ENCODE data around the gene SLC6A6.

GRCh38 chr3:14496351-14496750 is 93.9 kb downstream of the SLC6A6 start:
- TF ChIP-seq, protein P1, sequence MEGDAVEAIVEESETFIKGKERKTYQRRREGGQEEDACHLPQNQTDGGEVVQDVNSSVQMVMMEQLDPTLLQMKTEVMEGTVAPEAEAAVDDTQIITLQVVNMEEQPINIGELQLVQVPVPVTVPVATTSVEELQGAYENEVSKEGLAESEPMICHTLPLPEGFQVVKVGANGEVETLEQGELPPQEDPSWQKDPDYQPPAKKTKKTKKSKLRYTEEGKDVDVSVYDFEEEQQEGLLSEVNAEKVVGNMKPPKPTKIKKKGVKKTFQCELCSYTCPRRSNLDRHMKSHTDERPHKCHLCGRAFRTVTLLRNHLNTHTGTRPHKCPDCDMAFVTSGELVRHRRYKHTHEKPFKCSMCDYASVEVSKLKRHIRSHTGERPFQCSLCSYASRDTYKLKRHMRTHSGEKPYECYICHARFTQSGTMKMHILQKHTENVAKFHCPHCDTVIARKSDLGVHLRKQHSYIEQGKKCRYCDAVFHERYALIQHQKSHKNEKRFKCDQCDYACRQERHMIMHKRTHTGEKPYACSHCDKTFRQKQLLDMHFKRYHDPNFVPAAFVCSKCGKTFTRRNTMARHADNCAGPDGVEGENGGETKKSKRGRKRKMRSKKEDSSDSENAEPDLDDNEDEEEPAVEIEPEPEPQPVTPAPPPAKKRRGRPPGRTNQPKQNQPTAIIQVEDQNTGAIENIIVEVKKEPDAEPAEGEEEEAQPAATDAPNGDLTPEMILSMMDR (IDR thresholded peaks at IDR 0.05), result no peak
- no peak for TF ChIP-seq POLR2AphosphoS5 (IDR thresholded peaks at IDR 0.05)
- TF ChIP-seq POLR2A (IDR thresholded peaks at IDR 0.05), result no peak

Measured in breast epithelium (tissue), 3 donors.